HG03439 (cell line): ENCODE data around the gene KLK1.
"Not testable (repeated sequence)": the region's sequence is repeated elsewhere in the genome, so short reads cannot be mapped to it uniquely, and the experiment has no call there.

ENCODE experiments used
- ATAC-seq: cut with Tn5 transposase; IDR thresholded peaks from one replicate; pipeline ENCODE4 v1.9.1; 2021; ENCODE audit warnings: mild to moderate bottlenecking, moderate library complexity; ENCODE audit not compliant: unreplicated experiment

KLK1 gene

GRCh38 chr19:50817941-50818858 is 5.4 kb downstream of the KLK1 start:
- ATAC-seq: peak; percentile 52

GRCh38 chr19:50815439-50815838 is 8.1 kb downstream of the KLK1 start:
- ATAC-seq: no peak

- ATAC-seq: no peak
Measured at GRCh38 chr19:50814883-50815282, 8.7 kb downstream of the KLK1 start.

- no peak for ATAC-seq
Measured at GRCh38 chr19:50812474-50812873, 11.1 kb downstream of the KLK1 start.

- not testable (repeated sequence) for ATAC-seq
Measured at GRCh38 chr19:50811622-50812238, 11.9 kb downstream of the KLK1 start.

GRCh38 chr19:50808856-50809255 is 14.7 kb downstream of the KLK1 start:
- no peak for ATAC-seq

GRCh38 chr19:50804420-50805272 is 18.9 kb downstream of the KLK1 start:
- ATAC-seq: peak; percentile 94

GRCh38 chr19:50803633-50804419 is 19.8 kb downstream of the KLK1 start:
- ATAC-seq: no peak

- ATAC-seq: no peak
Measured at GRCh38 chr19:50801107-50801506, 22.5 kb downstream of the KLK1 start.

- no peak for ATAC-seq
Measured at GRCh38 chr19:50799547-50799851, 24.1 kb downstream of the KLK1 start.

GRCh38 chr19:50798659-50799546 is 24.7 kb downstream of the KLK1 start:
- ATAC-seq: no peak

GRCh38 chr19:50797781-50798658 is 25.6 kb downstream of the KLK1 start:
- no peak for ATAC-seq

GRCh38 chr19:50797429-50797780 is 26.2 kb downstream of the KLK1 start:
- ATAC-seq: no peak

- no peak for ATAC-seq
Measured at GRCh38 chr19:50796634-50797428, 26.8 kb downstream of the KLK1 start.

- ATAC-seq: no peak
Measured at GRCh38 chr19:50796128-50796633, 27.4 kb downstream of the KLK1 start.

GRCh38 chr19:50795664-50796073 is 27.9 kb downstream of the KLK1 start:
- no peak for ATAC-seq

- ATAC-seq: no peak
Measured at GRCh38 chr19:50794876-50795663, 28.5 kb downstream of the KLK1 start.
